HEK293T (cell line): ENCODE results near the gene CNPY1.

Source experiments
- CTCF ChIA-PET: fragments of 350-600 bp; formaldehyde crosslinking; extraction: SDS; loops from one replicate; lab custom pipeline; 2021; ENCODE audit warnings: antibody characterized with exemption, inconsistent platforms; lab: Yijun Ruan, JAX
- POLR2A ChIA-PET: fragments of 350-600 bp; formaldehyde crosslinking; extraction: SDS; loops from one replicate; lab custom pipeline; 2020; ENCODE audit warnings: antibody characterized with exemption, inconsistent platforms; lab: Yijun Ruan, JAX
- DNase-seq: peaks from one replicate; pipeline ENCODE4 v3.0.0; 2012; ENCODE audit warnings: mixed read lengths; ENCODE audit errors: extremely low spot score
- ARNT ChIP-seq: fragments of 450-650 bp; IDR thresholded peaks from 2 replicates; pipeline ENCODE4 v1.6.1; 2017; ENCODE audit warnings: mild to moderate bottlenecking
- BHLHE40 ChIP-seq: fragments of 450-650 bp; IDR thresholded peaks from 2 replicates; pipeline ENCODE4 v1.6.1; 2016; ENCODE audit warnings: mild to moderate bottlenecking, moderate library complexity, borderline replicate concordance
- CTBP1 ChIP-seq: fragments of 450-650 bp; IDR thresholded peaks from 2 replicates; pipeline ENCODE4 v1.6.1; 2016; ENCODE audit warnings: borderline replicate concordance
- ELF4 ChIP-seq: fragments of 450-650 bp; IDR thresholded peaks from 2 replicates; pipeline ENCODE4 v1.6.1; 2017; ENCODE audit warnings: antibody characterized with exemption
- FOXA1 ChIP-seq: fragments of 450-650 bp; IDR thresholded peaks from 2 replicates; pipeline ENCODE4 v1.6.1; 2016; ENCODE audit warnings: mild to moderate bottlenecking
- FOXK2 ChIP-seq: fragments of 450-650 bp; IDR thresholded peaks from 2 replicates; pipeline ENCODE4 v1.6.1; 2016; ENCODE audit warnings: mild to moderate bottlenecking
- FOXM1 ChIP-seq: fragments of 450-650 bp; IDR thresholded peaks from 2 replicates; pipeline ENCODE4 v1.6.1; 2017; ENCODE audit warnings: mild to moderate bottlenecking, borderline replicate concordance
- HDGF ChIP-seq: fragments of 450-650 bp; IDR thresholded peaks from 2 replicates; pipeline ENCODE4 v1.6.1; 2017; ENCODE audit warnings: antibody characterized with exemption, borderline replicate concordance
- L3MBTL2 ChIP-seq: fragments of 450-650 bp; conservative IDR thresholded peaks from 2 replicates; pipeline ENCODE4 v1.6.1; 2016; ENCODE audit warnings: mild to moderate bottlenecking
- LEF1 ChIP-seq: fragments of 450-650 bp; IDR thresholded peaks from 2 replicates; pipeline ENCODE4 v1.6.1; 2017; ENCODE audit warnings: mild to moderate bottlenecking, borderline replicate concordance
- NFRKB ChIP-seq: fragments of 450-650 bp; IDR thresholded peaks from 2 replicates; pipeline ENCODE4 v1.6.1; 2016; ENCODE audit warnings: mild to moderate bottlenecking, moderate library complexity
- SP1 ChIP-seq: fragments of 450-650 bp; IDR thresholded peaks from 2 replicates; pipeline ENCODE4 v1.6.1; 2017
- SUZ12 ChIP-seq: fragments of 450-650 bp; IDR thresholded peaks from 2 replicates; pipeline ENCODE4 v1.6.1; 2016; ENCODE audit warnings: mild to moderate bottlenecking
- TARDBP ChIP-seq: fragments of 450-650 bp; IDR thresholded peaks from 2 replicates; pipeline ENCODE4 v1.6.1; 2016
- ZNF384 ChIP-seq: fragments of 450-650 bp; IDR thresholded peaks from 2 replicates; pipeline ENCODE4 v1.6.1; 2016
- TF ChIP-seq, protein P1 (sequence below): fragments of 450-650 bp; IDR thresholded peaks from 2 replicates; pipeline ENCODE4 v1.6.1; 2016

CNPY1 gene

DNA sequence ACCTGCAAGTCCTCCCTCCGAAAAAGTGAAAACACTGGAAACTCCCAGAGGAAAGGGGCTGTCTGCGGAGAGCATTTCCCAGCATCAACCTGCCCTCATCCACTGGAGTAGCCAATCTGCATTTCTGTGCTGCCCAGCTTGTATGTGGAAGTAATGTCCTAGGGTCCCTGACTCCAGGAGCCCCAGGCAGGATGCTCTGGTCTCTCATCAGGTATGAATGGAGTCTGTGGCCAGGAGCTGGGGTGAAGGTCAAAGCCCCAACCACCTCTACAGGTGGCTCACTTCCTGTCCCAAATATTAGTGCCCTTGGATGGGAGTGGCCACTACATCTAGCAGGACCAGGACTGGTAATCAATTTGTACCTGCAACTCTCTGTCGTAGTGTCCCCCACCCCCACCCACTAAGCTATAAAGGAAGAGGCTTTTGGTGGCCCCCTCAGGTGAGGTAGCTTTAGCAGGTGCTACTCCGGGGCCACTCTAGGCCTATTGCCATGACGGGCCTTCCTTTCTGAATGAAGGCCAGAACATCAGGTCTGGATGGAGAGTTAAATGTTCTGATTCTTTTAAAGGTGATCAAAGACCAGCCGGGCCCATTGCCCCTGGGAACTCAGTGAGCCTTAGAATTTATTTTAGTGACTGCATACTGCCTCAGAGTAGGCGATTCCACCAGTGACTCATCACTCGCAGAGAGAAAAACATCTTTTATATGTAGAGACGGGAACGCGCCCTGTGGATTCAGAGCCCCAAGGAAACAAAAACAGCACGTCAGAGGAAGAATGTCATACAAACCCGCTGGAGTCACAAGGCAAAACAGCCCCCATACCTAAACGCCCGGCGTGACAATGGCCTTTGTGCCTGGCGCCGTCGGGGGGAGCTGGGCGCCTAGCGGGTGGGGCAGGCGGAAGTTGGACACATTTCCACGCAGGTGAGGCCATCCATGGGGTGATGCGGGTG, 75.4 kb downstream of the CNPY1 start:
- ChIA-PET POLR2A (interaction anchor here (1.3 to 1.4 kb wide), 2 partner anchors 12 to 18 kb away, joined by 3 to 4 read pairs; no protein-coding TSS in a partner anchor), CTCF (interaction anchor here (0.7 to 1.6 kb wide), 5 partner anchors 12 to 319 kb away, joined by 3 to 4 read pairs (median 3); no protein-coding TSS in a partner anchor)
- no peak for DNase-seq
- TF ChIP-seq ELF4: no peak
- TF ChIP-seq SUZ12: no peak
- no peak for TF ChIP-seq L3MBTL2
- no peak for TF ChIP-seq LEF1

DNA sequence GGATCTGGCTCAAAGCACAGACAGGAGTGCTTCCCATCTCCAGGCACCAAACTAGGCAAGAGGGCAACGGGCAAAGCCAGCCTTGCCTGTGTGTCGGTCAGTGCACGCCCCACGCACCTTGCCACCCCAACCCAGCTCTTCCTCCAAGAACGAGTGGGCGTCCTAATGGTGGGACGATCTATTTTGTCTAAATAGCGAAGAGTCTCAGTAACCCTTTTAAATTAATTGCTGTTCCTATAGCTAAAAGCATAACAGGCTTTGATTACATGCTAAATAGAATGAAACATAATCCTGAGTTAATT, 76.2 kb downstream of the CNPY1 start:
- TF ChIP-seq FOXM1 (no peak), CTBP1 (no peak), LEF1 (no peak), BHLHE40 (no peak), SUZ12 (no peak), NFRKB (no peak), ELF4 (no peak), L3MBTL2 (no peak), SP1 (no peak), TARDBP (no peak)
- TF ChIP-seq, protein P1, sequence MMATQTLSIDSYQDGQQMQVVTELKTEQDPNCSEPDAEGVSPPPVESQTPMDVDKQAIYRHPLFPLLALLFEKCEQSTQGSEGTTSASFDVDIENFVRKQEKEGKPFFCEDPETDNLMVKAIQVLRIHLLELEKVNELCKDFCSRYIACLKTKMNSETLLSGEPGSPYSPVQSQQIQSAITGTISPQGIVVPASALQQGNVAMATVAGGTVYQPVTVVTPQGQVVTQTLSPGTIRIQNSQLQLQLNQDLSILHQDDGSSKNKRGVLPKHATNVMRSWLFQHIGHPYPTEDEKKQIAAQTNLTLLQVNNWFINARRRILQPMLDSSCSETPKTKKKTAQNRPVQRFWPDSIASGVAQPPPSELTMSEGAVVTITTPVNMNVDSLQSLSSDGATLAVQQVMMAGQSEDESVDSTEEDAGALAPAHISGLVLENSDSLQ: no peak
- POLR2A ChIA-PET: no interaction called here
- DNase-seq: no peak
- CTCF ChIA-PET: no interaction called here

DNA sequence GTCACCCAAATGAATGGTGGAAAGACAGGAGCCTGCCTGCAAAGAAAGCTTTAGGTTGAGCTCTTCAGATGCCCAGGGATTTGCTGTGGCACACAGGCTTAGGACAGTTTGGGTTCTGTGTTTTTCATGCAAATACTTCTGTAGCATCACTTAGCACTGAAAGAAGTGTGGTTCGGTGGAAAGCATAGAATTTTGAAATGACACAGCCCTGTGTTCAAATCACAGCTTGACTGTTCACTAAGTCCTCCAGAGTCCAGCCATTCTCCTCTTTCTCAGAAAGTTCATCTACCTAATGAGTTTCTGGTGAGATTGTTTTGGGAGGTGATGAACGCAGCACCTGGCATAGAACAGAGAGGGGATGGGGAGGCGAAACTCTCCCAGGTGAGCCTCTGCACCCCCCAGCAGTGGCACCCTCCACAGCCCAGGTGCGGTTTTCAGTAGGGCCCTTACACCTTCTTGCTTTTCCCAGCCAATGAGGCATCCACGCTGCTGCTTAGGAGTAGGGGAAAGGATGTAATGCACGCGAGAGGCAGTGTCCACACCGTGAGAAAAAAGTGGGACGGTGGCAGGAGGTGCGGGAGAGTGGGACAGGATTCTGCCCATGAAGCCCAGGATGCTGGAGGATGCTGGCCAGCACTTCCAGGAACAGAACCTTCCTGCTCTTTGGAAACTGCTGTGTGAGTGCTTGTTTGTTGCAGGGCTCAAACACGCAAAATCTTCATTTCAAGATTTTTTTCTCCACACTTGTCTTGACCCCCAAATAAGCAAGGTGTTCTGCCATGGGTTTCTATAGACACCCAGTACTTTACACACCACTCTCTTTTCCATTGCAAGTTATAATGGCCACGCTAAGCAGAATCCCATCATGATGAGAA, 76.8 kb downstream of the CNPY1 start:
- no peak for DNase-seq
- TF ChIP-seq ELF4: no peak
- ChIA-PET POLR2A (no interaction called here), CTCF (no interaction called here)

DNA sequence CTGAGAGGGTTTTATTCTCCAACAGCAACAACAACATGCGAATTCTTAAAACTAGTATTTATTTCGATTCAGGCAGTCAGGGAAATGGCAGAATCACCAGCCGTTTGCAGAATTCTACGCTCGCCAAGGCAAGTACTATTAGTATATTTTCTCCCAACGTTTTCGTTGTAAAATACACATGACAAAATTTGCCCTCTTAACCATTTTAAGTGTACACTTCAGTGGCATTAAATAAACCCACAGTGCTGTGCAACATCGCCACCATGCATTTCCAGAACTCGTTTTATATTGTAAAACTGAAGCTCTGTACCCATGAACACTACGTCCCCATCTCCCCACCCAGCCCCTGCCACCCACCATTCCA, 77.6 kb downstream of the CNPY1 start:
- CTCF ChIA-PET: no interaction called here
- no peak for DNase-seq
- TF ChIP-seq, protein P1: no peak
- no peak for TF ChIP-seq ELF4
- no peak for TF ChIP-seq SUZ12
- POLR2A ChIA-PET: no interaction called here

DNA sequence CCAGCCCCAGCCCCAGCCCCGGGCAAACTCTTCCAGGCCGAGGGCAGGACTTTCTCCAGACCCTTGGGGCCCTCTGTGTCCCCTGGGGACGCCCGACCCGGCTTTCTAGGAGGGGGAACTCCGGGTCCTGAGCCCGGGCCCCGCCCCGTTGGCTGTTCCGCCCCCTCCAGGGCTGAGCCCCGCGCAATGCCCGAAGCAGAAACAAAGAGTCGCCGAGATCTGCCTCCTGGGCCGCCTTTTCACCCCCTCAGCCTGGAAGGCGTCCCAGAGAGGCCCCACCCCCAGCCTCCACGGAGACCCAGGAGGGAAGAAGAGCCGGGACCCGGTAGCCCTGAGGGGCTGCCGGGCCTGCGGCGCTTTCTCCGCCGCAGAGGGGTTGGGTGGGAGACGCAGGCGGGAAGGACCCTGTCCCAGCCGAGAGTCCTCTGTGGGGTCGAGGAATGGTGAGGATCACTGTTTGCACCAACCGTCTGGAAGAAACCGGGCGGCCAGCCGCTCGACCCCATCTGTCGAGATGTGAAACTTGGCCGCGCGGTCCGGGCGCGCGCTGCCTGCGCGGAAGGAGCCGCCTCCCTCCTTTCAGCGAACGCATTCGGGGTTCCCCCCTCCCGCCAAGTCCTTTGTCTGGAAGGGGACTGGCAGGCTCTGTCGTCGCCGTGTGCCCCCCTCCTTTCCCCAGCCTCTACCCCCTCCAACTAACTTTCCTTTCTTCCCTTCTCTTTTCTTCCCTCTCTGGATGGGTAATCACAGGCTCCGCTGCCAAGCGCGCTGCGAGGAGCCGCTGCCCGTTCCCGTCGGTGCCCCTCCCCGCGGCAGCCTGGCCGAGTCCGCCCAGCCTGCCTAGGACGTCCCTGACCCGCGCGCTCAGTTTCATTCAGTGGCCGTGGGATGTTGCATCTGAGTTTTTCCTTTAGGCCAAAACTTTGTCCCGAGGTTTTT, 78.2 kb downstream of the CNPY1 start:
- ChIA-PET POLR2A (no interaction called here), CTCF (no interaction called here)
- TF ChIP-seq ARNT (no peak), ELF4 (no peak), SP1 (no peak), FOXK2 (no peak), BHLHE40 (no peak), HDGF (no peak), FOXM1 (no peak), LEF1 (no peak), ZNF384 (no peak), FOXA1 (no peak), L3MBTL2 (no peak), NFRKB (no peak), SUZ12 (no peak)
- TF ChIP-seq, protein P1: no peak
- DNase-seq: no peak
